OCI-LY7 (cell line): ENCODE results near the gene YARS1. TPM values are rescaled to one million over a fixed set of nuclear protein-coding genes. Genes with fewer than 3 reads are reported as not detected.

Experiments
- BruUV-seq: library from RNA; stranded (reverse); fragments of 400-500 nt; replicated peaks from 2 replicates; lab custom pipeline; 2021; lab: Mats Ljungman, UMichigan
- CTCF ChIA-PET: fragments of 300-600 bp; sonication (Branson Sonifier 250); formaldehyde crosslinking; loops from one replicate; lab custom pipeline; 2022; ENCODE audit warnings: antibody characterized with exemption; ENCODE audit not compliant: unreplicated experiment; lab: Charles Lee
- POLR2A ChIA-PET: fragments of 300-600 bp; sonication (Branson Sonifier 250); formaldehyde crosslinking; loops from one replicate; lab custom pipeline; 2022; ENCODE audit warnings: antibody characterized with exemption; lab: Charles Lee
- DNase-seq: peaks from one replicate; pipeline ENCODE4 v3.0.0-alpha.2; 2015; ENCODE audit warnings: low spot score
- H2AFZ ChIP-seq: fragments of 200-600 bp; sonication (generic), shearing (Covaris generic); 2 replicates; pipeline ENCODE4 v1.6.1; 2014; ENCODE audit warnings: mild to moderate bottlenecking, antibody characterized with exemption, low read length, moderate library complexity
- H3K27ac ChIP-seq: fragments of 200-600 bp; sonication (generic); 2 replicates; pipeline ENCODE4 v1.5.1; 2014; ENCODE audit warnings: mixed run types, low read depth, mild to moderate bottlenecking, moderate library complexity, low read length, inconsistent platforms; ENCODE audit not compliant: poor library complexity, severe bottlenecking
- H3K36me3 ChIP-seq: fragments of 200-600 bp; sonication (generic); 2 replicates; pipeline ENCODE4 v1.6.1; 2014; ENCODE audit warnings: mild to moderate bottlenecking, antibody characterized with exemption, low read length, moderate library complexity, mixed read lengths; ENCODE audit not compliant: insufficient read depth
- H3K4me1 ChIP-seq: fragments of 200-600 bp; sonication (generic); 2 replicates; pipeline ENCODE4 v1.5.1; 2014; ENCODE audit warnings: mild to moderate bottlenecking, low read length; ENCODE audit not compliant: insufficient read depth, poor library complexity, severe bottlenecking
- H3K4me2 ChIP-seq: fragments of 200-600 bp; sonication (generic); 2 replicates; pipeline ENCODE4 v1.6.1; 2014; ENCODE audit warnings: mild to moderate bottlenecking, low read length
- H3K4me3 ChIP-seq: fragments of 200-600 bp; sonication (generic); 2 replicates; pipeline ENCODE4 v1.5.1; 2014; ENCODE audit warnings: mild to moderate bottlenecking, low read depth, low read length; ENCODE audit not compliant: poor library complexity, severe bottlenecking
- H3K79me2 ChIP-seq: fragments of 200-600 bp; sonication (generic); 2 replicates; pipeline ENCODE4 v1.6.1; 2016; ENCODE audit warnings: low read depth, mild to moderate bottlenecking, low read length, moderate library complexity, mixed read lengths; ENCODE audit not compliant: insufficient read depth
- H3K9me2 ChIP-seq: fragments of 200-600 bp; sonication (generic); 2 replicates; pipeline ENCODE4 v1.6.1; 2016; ENCODE audit warnings: mild to moderate bottlenecking, low read length, mixed read lengths; ENCODE audit not compliant: insufficient read depth
- H3K9me3 ChIP-seq: fragments of 200-600 bp; sonication (generic); 2 replicates; pipeline ENCODE4 v1.6.1; 2014; ENCODE audit warnings: mild to moderate bottlenecking, mixed run types, low read length, mixed read lengths
- H4K20me1 ChIP-seq: fragments of 200-600 bp; sonication (generic); 2 replicates; pipeline ENCODE4 v1.6.1; 2014; ENCODE audit warnings: mild to moderate bottlenecking, antibody characterized with exemption, low read length, moderate library complexity, mixed read lengths; ENCODE audit not compliant: insufficient read depth
- EZH2phosphoT487 ChIP-seq: fragments of 200-600 bp; sonication (generic); IDR thresholded peaks from 2 replicates; pipeline ENCODE4 v1.6.1; 2018; ENCODE audit warnings: low read depth, borderline replicate concordance, mild to moderate bottlenecking, mixed run types, antibody characterized with exemption, low read length, moderate library complexity, mixed read lengths
- intact Hi-C: fragments of 100-400 bp; cut with micrococcal nuclease; formaldehyde crosslinking; loops from one replicate; pipeline ENCODE4 v1.10.0; 2022; ENCODE audit not compliant: unreplicated experiment
- total RNA-seq, 2 experiments: library from RNA; depleted of rRNA in 1 of 2; stranded (reverse); fragments of >200 nt in 1 of 2; shearing (Covaris generic) in 1 of 2; gene quantifications; 2 replicates each; pipeline ENCODE4 v1.2.3, GENCODE V29; 2014 to 2022
- TF ChIP-seq, protein P1 (sequence below): fragments of 200-600 bp; sonication (generic); conservative IDR thresholded peaks from 2 replicates; pipeline ENCODE4 v1.5.1; 2014; ENCODE audit warnings: mild to moderate bottlenecking, antibody characterized with exemption, low read length, moderate library complexity, mixed read lengths

YARS1 gene
- total RNA-seq, 2 experiments from 2014 or later = 276 to 321 TPM

GRCh38 chr1:32782086-32782485 lies 35.1 kb downstream of the YARS1 start:
- DNase-seq = no peak
- no peak overlapping the region for H3K4me2 ChIP-seq
- no TSS peak for BruUV-seq
- H3K27ac ChIP-seq = no peak overlapping the region
- H3K4me3 ChIP-seq = no peak overlapping the region
- peaks cover 97% of the 10 kb centered on the region for H3K36me3 ChIP-seq
- no peak overlapping the region for H2AFZ ChIP-seq
- ChIA-PET POLR2A (no interaction called here), CTCF (no interaction called here)
- H3K9me3 ChIP-seq = no peaks in the 10 kb centered on the region
- H3K9me2 ChIP-seq = no peaks in the 10 kb centered on the region
- H3K79me2 ChIP-seq = no peaks in the 10 kb centered on the region
- intact Hi-C loops = no loop called here
- no peaks in the 10 kb centered on the region for H4K20me1 ChIP-seq
- TF ChIP-seq EZH2phosphoT487 = no peak
- TF ChIP-seq, protein P1, sequence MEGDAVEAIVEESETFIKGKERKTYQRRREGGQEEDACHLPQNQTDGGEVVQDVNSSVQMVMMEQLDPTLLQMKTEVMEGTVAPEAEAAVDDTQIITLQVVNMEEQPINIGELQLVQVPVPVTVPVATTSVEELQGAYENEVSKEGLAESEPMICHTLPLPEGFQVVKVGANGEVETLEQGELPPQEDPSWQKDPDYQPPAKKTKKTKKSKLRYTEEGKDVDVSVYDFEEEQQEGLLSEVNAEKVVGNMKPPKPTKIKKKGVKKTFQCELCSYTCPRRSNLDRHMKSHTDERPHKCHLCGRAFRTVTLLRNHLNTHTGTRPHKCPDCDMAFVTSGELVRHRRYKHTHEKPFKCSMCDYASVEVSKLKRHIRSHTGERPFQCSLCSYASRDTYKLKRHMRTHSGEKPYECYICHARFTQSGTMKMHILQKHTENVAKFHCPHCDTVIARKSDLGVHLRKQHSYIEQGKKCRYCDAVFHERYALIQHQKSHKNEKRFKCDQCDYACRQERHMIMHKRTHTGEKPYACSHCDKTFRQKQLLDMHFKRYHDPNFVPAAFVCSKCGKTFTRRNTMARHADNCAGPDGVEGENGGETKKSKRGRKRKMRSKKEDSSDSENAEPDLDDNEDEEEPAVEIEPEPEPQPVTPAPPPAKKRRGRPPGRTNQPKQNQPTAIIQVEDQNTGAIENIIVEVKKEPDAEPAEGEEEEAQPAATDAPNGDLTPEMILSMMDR = no peak
- no peaks in the 10 kb centered on the region for H3K4me1 ChIP-seq

DNA sequence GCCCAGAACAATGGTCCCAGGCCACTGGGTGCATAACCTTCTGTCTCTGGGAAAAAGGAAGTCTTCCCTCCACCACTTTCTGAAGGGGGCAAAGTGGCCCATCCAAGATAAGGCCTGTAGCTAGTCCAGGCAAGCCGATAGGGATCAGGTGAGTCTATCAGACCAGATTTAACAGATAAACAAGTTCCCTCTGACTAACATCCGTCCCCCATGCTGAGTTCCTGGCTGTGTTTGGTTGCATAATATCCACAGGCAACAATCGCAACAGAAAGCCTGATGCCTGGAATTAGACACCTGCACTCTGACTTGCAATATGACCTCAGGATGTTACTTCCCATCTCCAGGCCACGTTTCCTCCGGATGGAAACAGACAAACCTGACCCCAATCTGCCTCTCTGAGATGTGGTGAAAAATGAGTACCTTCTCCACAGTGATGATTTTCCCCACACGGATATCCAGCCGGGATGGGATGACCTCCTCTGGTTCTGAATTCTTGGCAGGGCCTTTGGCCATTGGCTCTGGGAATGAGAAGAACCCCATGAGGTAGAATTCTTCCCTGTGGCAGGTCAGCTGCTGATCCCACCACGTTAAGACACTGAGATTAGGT lies 36.4 kb downstream of the YARS1 start:
- Histone ChIP-seq H3K36me3 (peaks cover 97% of the 10 kb centered on the region), H4K20me1 (no peaks in the 10 kb centered on the region), H3K4me3 (no peak overlapping the region), H3K4me1 (no peaks in the 10 kb centered on the region), H3K27ac (no peak overlapping the region), H2AFZ (no peak overlapping the region), H3K79me2 (no peaks in the 10 kb centered on the region), H3K9me2 (no peaks in the 10 kb centered on the region), H3K4me2 (no peak overlapping the region), H3K9me3 (no peaks in the 10 kb centered on the region)
- no peak for DNase-seq
- TF ChIP-seq EZH2phosphoT487 = no peak
- TF ChIP-seq, protein P1 = no peak
- POLR2A ChIA-PET = no interaction called here
- no TSS peak for BruUV-seq
- intact Hi-C loops = no loop called here
- CTCF ChIA-PET = no interaction called here

- H3K9me2 ChIP-seq = no peaks in the 10 kb centered on the region
- H2AFZ ChIP-seq = no peak overlapping the region
- no TSS peak for BruUV-seq
- H3K36me3 ChIP-seq = peaks cover 97% of the 10 kb centered on the region
- H4K20me1 ChIP-seq = no peaks in the 10 kb centered on the region
- CTCF ChIA-PET = no interaction called here
- no peak overlapping the region for H3K4me2 ChIP-seq
- DNase-seq = no peak
- H3K4me3 ChIP-seq = no peak overlapping the region
- H3K4me1 ChIP-seq = no peaks in the 10 kb centered on the region
- TF ChIP-seq, protein P1 = no peak
- TF ChIP-seq EZH2phosphoT487 = no peak
- H3K27ac ChIP-seq = no peak overlapping the region
- H3K9me3 ChIP-seq = no peaks in the 10 kb centered on the region
- POLR2A ChIA-PET = no interaction called here
- H3K79me2 ChIP-seq = no peaks in the 10 kb centered on the region
- intact Hi-C loops = no loop called here
Observed at GRCh38 chr1:32780005-32780404, 37.2 kb downstream of the YARS1 start.
